HG02678 (cell line): ENCODE data around the gene TMED7.

ENCODE experiments used
- ATAC-seq: cut with Tn5 transposase; IDR thresholded peaks from one replicate; pipeline ENCODE4 v1.9.1; 2021; ENCODE audit warnings: mild to moderate bottlenecking, moderate library complexity; ENCODE audit not compliant: unreplicated experiment

TMED7 gene

GRCh38 chr5:115585265-115585664, 40.6 kb downstream of the TMED7 start:
- ATAC-seq: no peak

- no peak for ATAC-seq
Observed at GRCh38 chr5:115584501-115584900, 41.3 kb downstream of the TMED7 start.

GRCh38 chr5:115583474-115583873, 42.4 kb downstream of the TMED7 start:
- no peak for ATAC-seq

- no peak for ATAC-seq
Observed at GRCh38 chr5:115580941-115581340, 44.9 kb downstream of the TMED7 start.

GRCh38 chr5:115579747-115580173, 46.1 kb downstream of the TMED7 start:
- ATAC-seq: peak; percentile 75

- ATAC-seq: no peak
Observed at GRCh38 chr5:115579216-115579615, 46.6 kb downstream of the TMED7 start.

- ATAC-seq: peak; percentile 49
Observed at GRCh38 chr5:115578657-115579056, 47.2 kb downstream of the TMED7 start.

- peak; percentile 29 for ATAC-seq
Observed at GRCh38 chr5:115577741-115578140, 48.1 kb downstream of the TMED7 start.

- no peak for ATAC-seq
Observed at GRCh38 chr5:115577329-115577728, 48.5 kb downstream of the TMED7 start.

- ATAC-seq: peak; percentile 31
Observed at GRCh38 chr5:115575167-115576070, 50.4 kb downstream of the TMED7 start.

- no peak for ATAC-seq
Observed at GRCh38 chr5:115573133-115573532, 52.7 kb downstream of the TMED7 start.

- no peak for ATAC-seq
Observed at GRCh38 chr5:115571441-115571878, 54.4 kb downstream of the TMED7 start.

- ATAC-seq: no peak
Observed at GRCh38 chr5:115568668-115569067, 57.2 kb downstream of the TMED7 start.

- no peak for ATAC-seq
Observed at GRCh38 chr5:115565233-115565632, 60.6 kb downstream of the TMED7 start.
